Type B pancreatic cell (in vitro differentiated cells): Measurements from ENCODE around the gene SEC14L5. TPM values are rescaled to one million over a fixed set of nuclear protein-coding genes. Genes with fewer than 3 reads are reported as not detected.

ENCODE experiments used
- DNase-seq: peaks from one replicate; pipeline ENCODE4 v3.0.0; 2021; ENCODE audit warnings: mixed read lengths; ENCODE audit not compliant: unreplicated experiment; ENCODE audit errors: extremely low spot score
- H3K27ac Mint-ChIP-seq: 2 replicates; pipeline ENCODE4 v1.8.0; 2021; ENCODE audit warnings: mild to moderate bottlenecking, mixed read lengths
- H3K27me3 Mint-ChIP-seq: 2 replicates; pipeline ENCODE4 v1.8.0; 2021; ENCODE audit warnings: mixed read lengths
- H3K36me3 Mint-ChIP-seq: 2 replicates; pipeline ENCODE4 v1.8.0; 2021; ENCODE audit warnings: mixed read lengths
- H3K4me1 Mint-ChIP-seq: one replicate; pipeline ENCODE4 v1.8.0; 2021; ENCODE audit warnings: mixed read lengths; ENCODE audit not compliant: unreplicated experiment
- H3K4me3 Mint-ChIP-seq: 2 replicates; pipeline ENCODE4 v1.8.0; 2021; ENCODE audit warnings: mild to moderate bottlenecking, mixed read lengths
- H3K9me3 Mint-ChIP-seq: 2 replicates; pipeline ENCODE4 v1.8.0; 2021; ENCODE audit warnings: mixed read lengths
- CTCF ChIP-seq: fragments of 200-600 bp; sonication (generic); conservative IDR thresholded peaks from 2 replicates; pipeline ENCODE4 v1.5.0; 2021; ENCODE audit warnings: antibody characterized with exemption, mild to moderate bottlenecking
- total RNA-seq: library from RNA; stranded (reverse); gene quantifications from 2 replicates; pipeline ENCODE4 v1.2.1, GENCODE V29; 2021; ENCODE audit warnings: low replicate concordance

Gene SEC14L5
- total RNA-seq, 1 donor from 2014 or later, result 0.92 TPM

- no peak for TF ChIP-seq CTCF
- H3K4me1 Mint-ChIP-seq, result no peaks in the 10 kb centered on the region
- H3K36me3 Mint-ChIP-seq, result no peaks in the 10 kb centered on the region
- H3K9me3 Mint-ChIP-seq, result no peaks in the 10 kb centered on the region
- H3K27me3 Mint-ChIP-seq, result peaks cover 9% of the 10 kb centered on the region
- no peak for DNase-seq
- no peak overlapping the region for H3K4me3 Mint-ChIP-seq
- H3K27ac Mint-ChIP-seq, result no peak overlapping the region
These were observed 61.6 kb downstream of the SEC14L5 start for GRCh38 chr16:5019775-5020174.

GRCh38 chr16:5020551-5020950 lies 62.4 kb downstream of the SEC14L5 start:
- H3K27ac Mint-ChIP-seq, result no peak overlapping the region
- no peak overlapping the region for H3K4me3 Mint-ChIP-seq
- TF ChIP-seq CTCF, result no peak
- H3K36me3 Mint-ChIP-seq, result no peaks in the 10 kb centered on the region
- H3K9me3 Mint-ChIP-seq, result no peaks in the 10 kb centered on the region
- DNase-seq, result no peak
- no peaks in the 10 kb centered on the region for H3K4me1 Mint-ChIP-seq
- peaks cover 9% of the 10 kb centered on the region for H3K27me3 Mint-ChIP-seq

- Mint-ChIP-seq H3K27ac (no peak overlapping the region), H3K9me3 (no peaks in the 10 kb centered on the region), H3K36me3 (no peaks in the 10 kb centered on the region), H3K27me3 (peaks cover 6% of the 10 kb centered on the region), H3K4me1 (no peaks in the 10 kb centered on the region), H3K4me3 (no peak overlapping the region)
- no peak for DNase-seq
- TF ChIP-seq CTCF, result no peak
These were observed 64.4 kb downstream of the SEC14L5 start for GRCh38 chr16:5022521-5022920.

GRCh38 chr16:5024632-5025031 lies 66.5 kb downstream of the SEC14L5 start:
- no peak for DNase-seq
- Mint-ChIP-seq H3K9me3 (no peaks in the 10 kb centered on the region), H3K36me3 (no peaks in the 10 kb centered on the region), H3K4me3 (no peak overlapping the region), H3K27ac (no peak overlapping the region), H3K27me3 (peaks cover 3% of the 10 kb centered on the region), H3K4me1 (no peaks in the 10 kb centered on the region)
- TF ChIP-seq CTCF, result no peak

- no peaks in the 10 kb centered on the region for H3K9me3 Mint-ChIP-seq
- H3K4me3 Mint-ChIP-seq, result no peak overlapping the region
- no peaks in the 10 kb centered on the region for H3K36me3 Mint-ChIP-seq
- peak; percentile 63 for TF ChIP-seq CTCF
- H3K27me3 Mint-ChIP-seq, result no peaks in the 10 kb centered on the region
- H3K4me1 Mint-ChIP-seq, result no peaks in the 10 kb centered on the region
- DNase-seq, result no peak
- no peak overlapping the region for H3K27ac Mint-ChIP-seq
These were observed 67.1 kb downstream of the SEC14L5 start for GRCh38 chr16:5025171-5025632.

- TF ChIP-seq CTCF, result no peak
- Mint-ChIP-seq H3K27ac (no peak overlapping the region), H3K4me3 (no peak overlapping the region), H3K9me3 (no peaks in the 10 kb centered on the region), H3K27me3 (no peaks in the 10 kb centered on the region), H3K4me1 (no peaks in the 10 kb centered on the region), H3K36me3 (no peaks in the 10 kb centered on the region)
- DNase-seq, result no peak
These were observed 68.5 kb downstream of the SEC14L5 start for GRCh38 chr16:5026664-5027063.
